ENCODE measurements around the gene VPS11.

Gene VPS11

DNA sequence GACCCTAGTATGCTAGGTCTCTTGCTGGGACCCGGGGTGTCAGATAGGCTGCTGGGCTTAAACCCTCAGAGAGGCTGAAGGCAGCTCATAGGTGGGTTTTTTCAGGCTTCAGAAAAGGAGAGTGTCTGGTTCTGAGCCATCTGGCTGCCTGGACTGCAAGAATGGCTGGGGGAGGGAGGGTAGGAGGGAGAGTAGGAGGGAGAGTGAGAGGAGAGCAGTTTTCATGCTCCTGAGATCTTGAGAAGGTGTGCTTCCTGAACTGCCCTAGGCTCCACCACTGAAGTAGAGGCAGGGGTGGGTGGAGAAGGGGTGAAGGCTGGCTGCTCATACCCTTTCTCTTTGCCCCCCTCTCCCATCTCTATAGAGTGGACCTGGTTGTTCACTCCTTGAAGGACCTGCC, 21.7 kb downstream of the VPS11 start:
- H3K4me3 ChIP-seq (ENCODE audit: severe bottlenecking) = no peak overlapping the region
- ATAC-seq (ENCODE audit: low read depth) (no peak), DNase-seq (ENCODE audit: low spot score) (no peak)
- H3K9me3 ChIP-seq (ENCODE audit: severe bottlenecking) = no peaks in the 10 kb centered on the region
- peaks cover 12% of the 10 kb centered on the region for H3K4me1 ChIP-seq (ENCODE audit: insufficient read depth, poor library complexity, severe bottlenecking)
- TF ChIP-seq, protein P1, sequence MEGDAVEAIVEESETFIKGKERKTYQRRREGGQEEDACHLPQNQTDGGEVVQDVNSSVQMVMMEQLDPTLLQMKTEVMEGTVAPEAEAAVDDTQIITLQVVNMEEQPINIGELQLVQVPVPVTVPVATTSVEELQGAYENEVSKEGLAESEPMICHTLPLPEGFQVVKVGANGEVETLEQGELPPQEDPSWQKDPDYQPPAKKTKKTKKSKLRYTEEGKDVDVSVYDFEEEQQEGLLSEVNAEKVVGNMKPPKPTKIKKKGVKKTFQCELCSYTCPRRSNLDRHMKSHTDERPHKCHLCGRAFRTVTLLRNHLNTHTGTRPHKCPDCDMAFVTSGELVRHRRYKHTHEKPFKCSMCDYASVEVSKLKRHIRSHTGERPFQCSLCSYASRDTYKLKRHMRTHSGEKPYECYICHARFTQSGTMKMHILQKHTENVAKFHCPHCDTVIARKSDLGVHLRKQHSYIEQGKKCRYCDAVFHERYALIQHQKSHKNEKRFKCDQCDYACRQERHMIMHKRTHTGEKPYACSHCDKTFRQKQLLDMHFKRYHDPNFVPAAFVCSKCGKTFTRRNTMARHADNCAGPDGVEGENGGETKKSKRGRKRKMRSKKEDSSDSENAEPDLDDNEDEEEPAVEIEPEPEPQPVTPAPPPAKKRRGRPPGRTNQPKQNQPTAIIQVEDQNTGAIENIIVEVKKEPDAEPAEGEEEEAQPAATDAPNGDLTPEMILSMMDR (IDR thresholded peaks at IDR 0.05; ENCODE audit: poor library complexity, severe bottlenecking) = no peak
- H3K27me3 ChIP-seq (ENCODE audit: insufficient read depth, poor library complexity, severe bottlenecking) = no peaks in the 10 kb centered on the region
- H3K36me3 ChIP-seq (ENCODE audit: low read depth) = peaks cover 29% of the 10 kb centered on the region
- H3K27ac ChIP-seq (ENCODE audit: poor library complexity, severe bottlenecking) = no peak overlapping the region

DNA sequence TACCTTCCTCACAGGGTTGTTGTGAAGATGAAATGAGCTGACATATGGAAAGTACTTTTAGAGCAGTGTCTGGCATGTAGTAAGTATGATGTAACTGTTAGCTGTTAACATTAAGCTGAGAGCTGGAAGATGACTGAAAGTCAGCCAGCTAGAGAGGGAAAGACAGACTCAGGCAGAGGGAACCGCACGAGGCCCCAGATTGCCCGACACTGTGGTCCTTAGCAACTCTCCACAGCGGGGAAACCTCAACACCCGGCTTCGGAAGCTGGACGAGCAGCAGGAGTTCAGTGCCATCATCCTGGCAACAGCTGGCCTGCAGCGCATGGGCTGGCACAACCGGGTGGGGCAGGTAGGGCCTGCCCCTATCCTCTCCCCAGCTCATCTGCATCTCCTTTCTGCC, 23.6 kb downstream of the VPS11 start:
- Histone ChIP-seq H3K36me3 (ENCODE audit: low read depth) (peaks cover 33% of the 10 kb centered on the region), H3K4me1 (ENCODE audit: insufficient read depth, poor library complexity, severe bottlenecking) (peaks cover 8% of the 10 kb centered on the region), H3K27ac (ENCODE audit: poor library complexity, severe bottlenecking) (no peak overlapping the region), H3K9me3 (ENCODE audit: severe bottlenecking) (no peaks in the 10 kb centered on the region), H3K27me3 (ENCODE audit: insufficient read depth, poor library complexity, severe bottlenecking) (no peaks in the 10 kb centered on the region), H3K4me3 (ENCODE audit: severe bottlenecking) (no peak overlapping the region)
- no peak for DNase-seq (ENCODE audit: low spot score)
- ATAC-seq (ENCODE audit: low read depth) = no peak
- TF ChIP-seq, protein P1 (IDR thresholded peaks at IDR 0.05; ENCODE audit: poor library complexity, severe bottlenecking) = no peak

DNA sequence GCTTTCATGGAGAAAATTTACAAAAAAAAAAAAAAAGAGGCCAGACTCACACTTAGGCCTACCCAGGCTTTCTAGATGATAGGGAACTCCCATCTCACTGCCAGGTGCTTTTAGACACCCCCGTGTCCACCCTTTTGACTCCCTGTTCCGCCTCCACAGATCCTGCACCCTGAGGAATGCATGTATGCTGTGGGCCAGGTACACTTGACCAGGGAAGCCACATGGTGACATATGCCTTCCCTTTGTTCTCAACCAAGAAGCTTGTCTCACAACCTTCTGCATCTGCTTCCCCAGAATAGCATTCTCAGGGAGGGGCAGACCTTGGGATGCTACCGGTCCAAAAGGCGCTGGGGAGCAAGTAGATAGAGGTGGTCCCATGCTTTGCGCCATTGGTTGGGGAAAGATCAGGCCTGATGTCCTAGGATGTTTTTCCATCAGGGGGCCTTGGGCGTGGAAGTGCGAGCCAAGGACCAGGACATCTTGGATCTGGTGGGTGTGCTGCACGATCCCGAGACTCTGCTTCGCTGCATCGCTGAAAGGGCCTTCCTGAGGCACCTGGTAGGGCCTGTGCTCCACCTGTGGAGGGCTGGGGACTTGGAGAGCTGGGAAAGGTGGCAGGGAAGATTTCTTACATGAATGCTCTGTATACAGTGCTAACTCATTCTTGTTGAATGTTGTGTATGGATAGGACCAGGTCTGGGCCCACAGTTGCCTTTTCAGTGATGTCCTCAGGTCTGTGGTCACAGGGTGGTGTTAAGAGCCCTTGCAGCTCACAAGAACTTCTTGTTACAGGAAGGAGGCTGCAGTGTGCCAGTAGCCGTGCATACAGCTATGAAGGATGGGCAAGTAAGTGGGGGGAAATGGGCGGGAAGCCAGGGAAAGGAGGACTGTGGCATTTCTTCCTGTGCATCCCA, 24.6 kb downstream of the VPS11 start:
- ATAC-seq (ENCODE audit: low read depth) (no peak), DNase-seq (ENCODE audit: low spot score) (no peak)
- Histone ChIP-seq H3K27me3 (ENCODE audit: insufficient read depth, poor library complexity, severe bottlenecking) (no peaks in the 10 kb centered on the region), H3K27ac (ENCODE audit: poor library complexity, severe bottlenecking) (peak overlapping the region; percentile 77), H3K36me3 (ENCODE audit: low read depth) (peaks cover 40% of the 10 kb centered on the region), H3K4me3 (ENCODE audit: severe bottlenecking) (peak overlapping the region; percentile 98), H3K9me3 (ENCODE audit: severe bottlenecking) (no peaks in the 10 kb centered on the region), H3K4me1 (ENCODE audit: insufficient read depth, poor library complexity, severe bottlenecking) (peaks cover 6% of the 10 kb centered on the region)
- TF ChIP-seq, protein P1 (IDR thresholded peaks at IDR 0.05; ENCODE audit: poor library complexity, severe bottlenecking) = no peak

DNA sequence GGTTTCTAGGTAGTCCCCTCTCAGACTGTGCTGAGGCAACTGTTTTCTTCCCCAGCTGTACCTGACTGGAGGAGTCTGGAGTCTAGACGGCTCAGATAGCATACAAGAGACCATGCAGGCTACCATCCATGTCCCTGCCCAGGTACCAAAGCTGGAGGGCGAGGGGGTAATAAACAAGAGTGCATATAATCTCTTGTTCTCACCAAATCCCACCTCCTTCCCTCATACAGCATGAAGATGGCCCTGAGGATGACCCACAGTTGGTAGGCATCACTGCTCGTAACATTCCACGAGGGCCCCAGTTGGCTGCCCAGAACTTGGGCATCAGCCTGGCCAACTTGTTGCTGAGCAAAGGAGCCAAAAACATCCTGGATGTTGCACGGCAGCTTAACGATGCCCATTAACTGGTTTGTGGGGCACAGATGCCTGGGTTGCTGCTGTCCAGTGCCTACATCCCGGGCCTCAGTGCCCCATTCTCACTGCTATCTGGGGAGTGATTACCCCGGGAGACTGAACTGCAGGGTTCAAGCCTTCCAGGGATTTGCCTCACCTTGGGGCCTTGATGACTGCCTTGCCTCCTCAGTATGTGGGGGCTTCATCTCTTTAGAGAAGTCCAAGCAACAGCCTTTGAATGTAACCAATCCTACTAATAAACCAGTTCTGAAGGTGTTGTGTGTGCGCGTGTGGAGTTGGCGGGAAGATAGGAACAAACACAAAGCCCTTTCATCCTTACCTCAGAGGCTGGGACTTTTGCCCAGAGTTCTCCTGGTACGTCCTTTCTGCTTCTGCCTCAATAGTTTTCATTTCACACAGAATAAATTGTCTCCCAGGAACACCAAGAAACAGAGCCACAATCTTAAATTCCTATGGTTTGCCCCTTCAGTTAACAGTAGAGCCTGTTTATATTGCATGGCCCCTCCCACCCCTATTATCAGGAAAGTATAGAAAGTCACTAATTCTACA, 25.5 kb downstream of the VPS11 start:
- peaks cover 49% of the 10 kb centered on the region for H3K36me3 ChIP-seq (ENCODE audit: low read depth)
- DNase-seq (ENCODE audit: low spot score) = no peak
- TF ChIP-seq, protein P1 (IDR thresholded peaks at IDR 0.05; ENCODE audit: poor library complexity, severe bottlenecking) = no peak

More for the DNA sequence above, 25.5 kb downstream of the VPS11 start:
- H3K4me3 ChIP-seq (ENCODE audit: severe bottlenecking) = peak overlapping the region; percentile 98
- no peaks in the 10 kb centered on the region for H3K9me3 ChIP-seq (ENCODE audit: severe bottlenecking)
- H3K27me3 ChIP-seq (ENCODE audit: insufficient read depth, poor library complexity, severe bottlenecking) = no peaks in the 10 kb centered on the region
- peak overlapping the region; percentile 77 for H3K27ac ChIP-seq (ENCODE audit: poor library complexity, severe bottlenecking)
- no peak for ATAC-seq (ENCODE audit: low read depth)
- H3K4me1 ChIP-seq (ENCODE audit: insufficient read depth, poor library complexity, severe bottlenecking) = no peaks in the 10 kb centered on the region
